GM18502 (cell line): Measurements from ENCODE around the gene CHTOP.

Source experiments
- ATAC-seq: cut with Tn5 transposase; IDR thresholded peaks from one replicate; pipeline ENCODE4 v1.9.1; 2021; ENCODE audit warnings: mild to moderate bottlenecking; ENCODE audit not compliant: unreplicated experiment, poor library complexity

CHTOP gene

DNA sequence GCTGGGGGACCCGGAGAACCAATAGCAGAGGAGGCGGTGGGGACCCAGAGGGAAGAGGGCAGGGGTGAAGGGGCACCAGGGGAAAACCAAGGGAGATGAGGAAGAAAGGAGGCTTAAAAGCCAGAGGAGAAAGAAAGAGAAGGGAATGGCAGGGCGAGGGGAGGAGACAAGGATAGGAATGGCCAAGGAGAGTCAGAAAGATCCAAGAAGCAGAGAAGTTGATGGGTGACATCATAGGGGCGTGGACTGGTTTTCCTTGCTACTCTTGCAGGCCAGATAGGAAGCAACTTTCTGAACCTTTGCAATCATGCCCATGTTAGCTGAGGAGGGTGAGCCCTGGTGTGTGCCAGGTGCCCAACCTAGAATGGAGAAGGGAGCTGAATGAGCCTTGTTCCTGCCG, 50.0 kb downstream of the CHTOP start:
- ATAC-seq = no peak

DNA sequence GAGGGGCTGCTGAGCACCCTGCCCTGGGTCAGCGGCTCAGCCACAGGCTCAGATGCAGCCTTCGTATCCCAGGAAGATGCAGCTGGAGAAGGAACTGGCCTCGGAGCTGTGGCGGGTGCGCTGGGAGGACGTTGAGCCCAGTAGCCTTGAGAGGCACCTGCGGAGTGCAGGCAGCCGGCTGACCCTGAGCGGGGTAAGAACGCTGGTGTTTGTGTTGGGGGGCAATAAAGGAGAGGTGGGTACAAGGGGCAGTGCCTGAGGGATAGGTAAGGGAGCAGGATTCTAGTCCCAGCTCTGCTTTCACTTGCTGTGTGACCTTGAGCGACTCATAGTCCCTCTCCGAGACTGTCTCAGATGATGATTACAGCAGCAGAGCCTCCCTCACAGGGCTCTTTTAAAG, 51.0 kb downstream of the CHTOP start:
- ATAC-seq = no peak

DNA sequence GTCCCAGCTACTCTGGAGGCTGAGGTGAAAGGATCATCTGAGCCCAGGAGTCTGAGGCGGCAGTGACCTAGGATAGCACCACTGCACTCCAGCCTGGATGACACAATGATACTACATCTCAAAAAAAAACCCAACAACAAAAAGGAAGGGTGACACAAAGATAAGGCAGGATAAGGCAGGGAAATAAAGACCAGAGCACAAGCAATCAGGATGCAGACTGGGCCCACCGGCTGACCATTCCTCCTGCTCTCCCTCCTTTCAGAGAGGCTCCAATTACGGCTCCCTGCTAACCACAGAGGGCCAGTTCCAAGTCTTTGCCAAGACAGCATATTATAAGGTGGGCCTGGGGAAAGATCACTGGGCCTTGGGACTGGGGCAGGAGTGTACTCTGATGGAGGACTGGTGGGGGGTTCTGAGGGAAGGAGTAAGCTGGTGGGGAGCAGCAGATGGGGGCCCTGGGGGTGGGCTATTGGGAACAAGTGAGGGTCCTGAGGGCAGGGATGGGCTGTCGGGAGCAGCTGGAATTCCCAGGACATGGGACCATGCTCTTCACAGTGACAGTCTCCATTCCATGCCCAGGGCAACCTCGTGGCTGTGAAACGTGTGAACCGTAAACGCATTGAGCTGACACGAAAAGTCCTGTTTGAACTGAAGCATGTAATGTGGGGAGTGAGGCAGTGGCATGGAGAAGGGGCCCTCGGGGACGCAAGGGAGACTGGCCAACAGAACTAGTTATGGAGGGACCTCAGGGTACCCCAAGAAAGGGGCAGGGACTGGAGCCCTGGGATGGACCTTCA, 51.9 kb downstream of the CHTOP start:
- ATAC-seq = no peak

DNA sequence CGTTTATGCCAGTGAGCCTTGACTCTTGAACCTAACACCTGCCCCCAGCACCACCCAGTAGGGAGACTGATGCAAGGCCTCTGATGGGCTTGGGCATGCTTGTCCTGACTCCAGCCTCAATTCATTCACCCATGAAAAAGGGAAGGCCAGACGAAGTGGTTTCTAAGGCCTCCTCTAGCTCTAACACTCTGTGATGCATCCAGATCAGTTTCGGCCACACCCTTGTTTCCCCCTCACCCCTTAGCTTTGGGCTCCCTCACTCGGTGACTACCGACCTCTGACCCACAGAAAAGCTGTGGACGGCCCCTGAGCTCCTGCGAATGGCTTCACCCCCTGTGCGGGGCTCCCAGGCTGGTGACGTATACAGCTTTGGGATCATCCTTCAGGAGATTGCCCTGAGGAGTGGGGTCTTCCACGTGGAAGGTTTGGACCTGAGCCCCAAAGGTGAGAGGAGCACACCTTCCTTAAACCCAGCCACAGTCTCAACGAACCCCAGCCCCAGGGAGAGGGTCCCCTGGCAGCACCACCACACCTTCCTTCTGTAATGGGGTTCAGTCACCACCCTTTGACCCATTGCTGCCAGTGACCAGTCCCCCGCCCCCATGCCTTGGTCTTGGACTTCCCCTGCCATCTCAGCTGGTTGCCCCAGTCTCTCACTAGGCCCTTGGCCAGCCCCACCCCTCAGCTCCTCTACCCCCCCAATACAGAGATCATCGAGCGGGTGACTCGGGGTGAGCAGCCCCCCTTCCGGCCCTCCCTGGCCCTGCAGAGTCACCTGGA, 53.7 kb downstream of the CHTOP start:
- no peak for ATAC-seq

DNA sequence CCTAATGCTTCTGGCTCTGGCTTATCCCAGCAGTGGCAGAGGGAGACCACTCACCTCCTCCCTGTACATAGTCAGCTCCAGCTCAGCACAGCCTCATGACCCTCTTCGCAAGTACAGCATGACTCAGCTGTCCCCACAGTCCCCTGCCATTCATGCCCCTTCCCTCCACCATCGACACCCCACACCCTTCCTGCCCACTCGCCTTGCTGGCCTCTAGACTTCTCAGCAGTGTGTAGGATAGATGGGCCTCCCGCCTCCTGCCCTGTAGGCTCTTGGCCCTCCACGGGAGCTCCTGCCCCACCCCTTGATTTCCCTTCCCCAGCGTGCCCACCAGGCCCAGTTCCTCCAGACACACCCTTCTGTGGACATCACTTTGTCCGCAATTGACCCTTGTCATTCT, 54.4 kb downstream of the CHTOP start:
- no peak for ATAC-seq

DNA sequence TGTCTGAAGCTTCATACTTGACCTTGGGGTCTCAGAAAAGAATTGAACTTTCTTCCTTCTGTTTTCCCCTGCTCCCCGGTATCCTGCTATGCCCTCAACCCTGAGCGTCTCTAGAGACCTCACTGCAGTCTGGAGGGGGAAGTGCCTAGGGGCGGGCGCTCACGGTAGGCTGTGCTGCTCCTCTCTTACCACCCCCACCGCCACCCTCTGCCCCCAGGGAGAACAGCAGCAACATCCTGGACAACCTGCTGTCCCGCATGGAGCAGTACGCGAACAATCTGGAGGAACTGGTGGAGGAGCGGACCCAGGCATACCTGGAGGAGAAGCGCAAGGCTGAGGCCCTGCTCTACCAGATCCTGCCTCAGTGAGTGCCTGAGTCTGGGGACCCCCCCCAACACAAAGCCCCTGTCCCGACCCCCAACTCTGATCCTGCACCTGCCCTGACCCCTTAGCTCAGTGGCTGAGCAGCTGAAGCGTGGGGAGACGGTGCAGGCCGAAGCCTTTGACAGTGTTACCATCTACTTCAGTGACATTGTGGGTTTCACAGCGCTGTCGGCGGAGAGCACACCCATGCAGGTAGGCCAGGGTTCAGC, 55.0 kb downstream of the CHTOP start:
- no peak for ATAC-seq

DNA sequence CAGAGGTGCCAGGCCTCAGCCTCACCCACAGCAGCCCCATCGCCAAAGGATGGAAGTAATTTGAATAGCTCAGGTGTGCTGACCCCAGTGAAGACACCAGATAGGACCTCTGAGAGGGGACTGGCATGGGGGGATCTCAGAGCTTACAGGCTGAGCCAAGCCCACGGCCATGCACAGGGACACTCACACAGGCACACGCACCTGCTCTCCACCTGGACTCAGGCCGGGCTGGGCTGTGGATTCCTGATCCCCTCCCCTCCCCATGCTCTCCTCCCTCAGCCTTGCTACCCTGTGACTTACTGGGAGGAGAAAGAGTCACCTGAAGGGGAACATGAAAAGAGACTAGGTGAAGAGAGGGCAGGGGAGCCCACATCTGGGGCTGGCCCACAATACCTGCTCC, 59.6 kb downstream of the CHTOP start:
- no peak for ATAC-seq
